Esophagus squamous epithelium (tissue), 4 donors: ENCODE measurements around the gene PRKN.

Experiments
- POLR2A ChIP-seq, 4 donors: fragments of 450-650 bp; IDR thresholded peaks; one replicate each; pipeline ENCODE4 v1.6.1; 2017; ENCODE audit warnings: antibody characterized with exemption in 4 of 4, mild to moderate bottlenecking in 4 of 4, moderate library complexity in 3 of 4
- TF ChIP-seq, protein P1 (sequence below), 6 experiments: fragments of 450-650 bp in 4 of 6; fragments of 200-600 bp in 2 of 6; sonication (generic) in 2 of 6; IDR thresholded peaks; one replicate each; pipeline ENCODE4 v1.5.1; 2016 to 2019; ENCODE audit warnings: antibody characterized with exemption in 6 of 6, mild to moderate bottlenecking in 4 of 6, moderate library complexity in 4 of 6

DNA sequence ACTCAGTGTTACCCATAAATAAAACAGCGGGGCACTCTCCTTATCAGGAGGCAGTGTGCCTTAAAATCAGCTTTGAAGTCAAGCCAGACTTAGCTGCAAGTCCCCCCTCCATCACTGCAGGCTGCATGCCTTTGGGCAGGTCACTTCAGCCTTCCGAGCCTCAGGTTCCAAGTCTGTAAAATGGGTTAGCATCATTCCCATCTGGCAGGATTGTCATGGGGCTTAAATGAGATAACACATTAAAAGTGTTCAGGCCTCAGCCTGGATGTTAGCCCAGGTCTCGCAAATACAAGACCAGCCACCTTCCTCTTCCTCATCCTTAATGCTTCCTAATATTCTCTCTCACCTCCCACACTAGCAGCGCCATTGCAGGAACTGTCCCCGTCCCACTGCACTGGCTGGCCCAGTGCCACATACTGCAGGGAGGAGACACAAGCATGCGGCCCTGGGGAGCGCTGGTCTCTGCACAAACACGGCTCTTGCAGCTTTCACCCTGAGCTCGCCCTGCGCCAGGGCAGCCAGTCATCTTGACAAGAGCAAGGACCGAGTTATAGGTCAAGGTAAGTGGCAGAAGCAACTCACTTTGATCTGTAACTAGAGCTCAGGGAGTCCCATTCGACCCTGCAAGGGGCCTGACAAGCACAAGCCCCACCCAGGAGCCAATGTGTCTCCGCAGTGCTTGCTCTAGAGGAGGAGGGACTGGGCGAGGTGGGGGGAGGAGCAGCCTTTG, 889.1 kb downstream of the PRKN start:
- TF ChIP-seq, protein P1, sequence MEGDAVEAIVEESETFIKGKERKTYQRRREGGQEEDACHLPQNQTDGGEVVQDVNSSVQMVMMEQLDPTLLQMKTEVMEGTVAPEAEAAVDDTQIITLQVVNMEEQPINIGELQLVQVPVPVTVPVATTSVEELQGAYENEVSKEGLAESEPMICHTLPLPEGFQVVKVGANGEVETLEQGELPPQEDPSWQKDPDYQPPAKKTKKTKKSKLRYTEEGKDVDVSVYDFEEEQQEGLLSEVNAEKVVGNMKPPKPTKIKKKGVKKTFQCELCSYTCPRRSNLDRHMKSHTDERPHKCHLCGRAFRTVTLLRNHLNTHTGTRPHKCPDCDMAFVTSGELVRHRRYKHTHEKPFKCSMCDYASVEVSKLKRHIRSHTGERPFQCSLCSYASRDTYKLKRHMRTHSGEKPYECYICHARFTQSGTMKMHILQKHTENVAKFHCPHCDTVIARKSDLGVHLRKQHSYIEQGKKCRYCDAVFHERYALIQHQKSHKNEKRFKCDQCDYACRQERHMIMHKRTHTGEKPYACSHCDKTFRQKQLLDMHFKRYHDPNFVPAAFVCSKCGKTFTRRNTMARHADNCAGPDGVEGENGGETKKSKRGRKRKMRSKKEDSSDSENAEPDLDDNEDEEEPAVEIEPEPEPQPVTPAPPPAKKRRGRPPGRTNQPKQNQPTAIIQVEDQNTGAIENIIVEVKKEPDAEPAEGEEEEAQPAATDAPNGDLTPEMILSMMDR (IDR thresholded peaks at IDR 0.05) = no peak
- TF ChIP-seq POLR2A (IDR thresholded peaks at IDR 0.05) = no peak
